OCI-LY1 (cell line): Measurements from ENCODE around the gene SYNGAP1.

ENCODE experiments used
- EZH2 ChIP-seq: fragments of 200-600 bp; sonication (generic), shearing (Covaris generic); IDR thresholded peaks from 2 replicates; pipeline ENCODE4 v1.8.0; 2017; ENCODE audit warnings: borderline replicate concordance, mixed run types, mild to moderate bottlenecking, antibody characterized with exemption, low read length, moderate library complexity, mixed read lengths
- TF ChIP-seq, protein P1 (sequence below): fragments of 200-600 bp; sonication (generic), shearing (Covaris generic); IDR thresholded peaks from 2 replicates; pipeline ENCODE4 v1.5.1; 2017; ENCODE audit warnings: mild to moderate bottlenecking, antibody characterized with exemption, low read length, moderate library complexity, mixed read lengths

DNA sequence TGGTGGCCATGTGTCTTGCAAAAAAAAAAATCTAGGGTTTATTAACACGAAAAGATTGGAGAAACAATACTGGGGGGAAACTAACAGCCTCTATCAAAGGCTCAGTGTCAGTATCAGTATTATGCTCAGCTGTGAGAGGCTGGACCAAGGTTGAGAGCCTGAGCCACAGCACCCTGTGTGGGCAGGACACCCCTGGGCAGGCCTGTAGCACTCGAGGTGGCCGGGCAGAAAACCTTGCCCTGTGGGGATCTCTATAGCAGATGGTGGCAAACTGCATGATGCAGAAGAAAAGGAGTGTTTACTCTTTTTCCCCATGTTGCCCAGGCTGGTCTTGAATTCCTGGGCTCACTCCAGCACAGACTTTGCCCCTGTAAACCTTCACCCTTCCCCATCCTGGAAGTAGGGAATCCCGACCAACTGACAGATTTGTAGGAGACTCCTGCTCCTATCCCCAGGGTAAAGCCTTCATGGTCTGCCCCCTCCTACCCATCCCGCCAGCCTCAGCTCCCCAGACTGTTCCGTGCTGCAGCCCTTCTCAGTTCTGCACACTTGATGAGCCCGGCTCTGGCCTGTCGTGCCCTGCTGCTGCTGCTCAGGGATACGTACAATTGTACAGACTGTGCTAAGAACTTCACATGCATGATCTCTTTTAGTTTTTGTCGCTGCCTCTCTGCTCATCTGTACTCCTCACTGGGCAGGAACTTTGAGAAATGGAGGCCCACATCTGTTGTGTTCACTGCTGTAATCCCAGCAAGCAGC, 36.3 kb upstream of the SYNGAP1 start:
- TF ChIP-seq, protein P1, sequence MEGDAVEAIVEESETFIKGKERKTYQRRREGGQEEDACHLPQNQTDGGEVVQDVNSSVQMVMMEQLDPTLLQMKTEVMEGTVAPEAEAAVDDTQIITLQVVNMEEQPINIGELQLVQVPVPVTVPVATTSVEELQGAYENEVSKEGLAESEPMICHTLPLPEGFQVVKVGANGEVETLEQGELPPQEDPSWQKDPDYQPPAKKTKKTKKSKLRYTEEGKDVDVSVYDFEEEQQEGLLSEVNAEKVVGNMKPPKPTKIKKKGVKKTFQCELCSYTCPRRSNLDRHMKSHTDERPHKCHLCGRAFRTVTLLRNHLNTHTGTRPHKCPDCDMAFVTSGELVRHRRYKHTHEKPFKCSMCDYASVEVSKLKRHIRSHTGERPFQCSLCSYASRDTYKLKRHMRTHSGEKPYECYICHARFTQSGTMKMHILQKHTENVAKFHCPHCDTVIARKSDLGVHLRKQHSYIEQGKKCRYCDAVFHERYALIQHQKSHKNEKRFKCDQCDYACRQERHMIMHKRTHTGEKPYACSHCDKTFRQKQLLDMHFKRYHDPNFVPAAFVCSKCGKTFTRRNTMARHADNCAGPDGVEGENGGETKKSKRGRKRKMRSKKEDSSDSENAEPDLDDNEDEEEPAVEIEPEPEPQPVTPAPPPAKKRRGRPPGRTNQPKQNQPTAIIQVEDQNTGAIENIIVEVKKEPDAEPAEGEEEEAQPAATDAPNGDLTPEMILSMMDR, result no peak
- no peak for TF ChIP-seq EZH2
